ENCODE data around the gene RALGPS1. TPM values are rescaled to one million over a fixed set of nuclear protein-coding genes. Genes with fewer than 3 reads are reported as not detected.
A peak's percentile ranks its signal among the peaks of the same experiment; 100 is the strongest.

The RALGPS1 gene
- polyA plus RNA-seq, 2 donors = 3.8 to 6.4 TPM

DNA sequence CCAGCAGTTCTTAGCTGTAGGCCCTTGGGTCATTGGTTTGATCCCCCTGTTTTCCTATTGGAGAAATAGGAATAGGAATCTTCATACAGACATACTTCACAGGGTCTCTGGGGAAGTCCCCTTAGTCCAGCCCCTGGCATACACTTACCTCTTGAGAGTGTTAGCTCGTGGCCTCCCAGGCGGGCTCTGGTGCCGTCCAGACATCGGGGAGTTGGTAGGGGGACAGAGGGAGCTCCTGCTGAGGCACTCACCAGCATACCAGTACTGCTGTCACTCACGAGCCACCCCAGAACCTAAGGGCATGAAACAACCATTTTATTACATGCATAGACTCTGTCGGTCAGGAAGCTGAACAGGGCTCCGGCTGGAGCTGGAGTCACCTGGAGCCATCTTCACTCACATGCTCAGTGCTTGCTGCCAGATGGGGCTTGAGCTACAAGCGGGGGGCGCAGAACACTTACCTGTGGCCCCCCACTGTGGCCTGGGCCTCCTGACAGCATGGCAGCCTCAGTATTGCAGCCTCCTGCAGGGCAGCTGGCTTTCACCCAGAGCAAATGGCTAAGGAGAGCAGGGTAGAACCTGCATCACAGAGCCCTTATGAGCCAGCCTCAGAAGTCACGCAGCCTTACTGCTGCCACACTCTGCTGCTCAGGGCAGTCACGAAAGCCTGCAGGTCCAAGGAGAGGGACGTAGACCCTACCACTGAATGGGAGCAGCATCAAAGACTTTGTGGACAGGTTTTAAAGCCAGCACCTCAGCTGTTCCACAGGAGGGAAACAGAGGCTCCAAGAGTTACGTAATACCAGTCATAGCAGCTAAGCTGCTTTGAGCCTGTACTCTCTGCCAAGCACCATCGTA, 266.1 kb downstream of the RALGPS1 start:
- Histone ChIP-seq H3K27ac (ENCODE audit: low read depth in 2 of 2, low read length in 1 of 2) (peak overlapping the region; percentile 41 to 77), H3K9me3 (ENCODE audit: control insufficient read depth in 2 of 2, insufficient read depth in 1 of 2, low read depth in 1 of 2, low read length in 1 of 2) (no peaks in the 10 kb centered on the region), H3K36me3 (ENCODE audit: control insufficient read depth in 2 of 2, insufficient read depth in 2 of 2, low read length in 1 of 2) (peaks cover 0 to 2% of the 10 kb centered on the region in 2 donors), H3K4me1 (ENCODE audit: control insufficient read depth in 2 of 2, insufficient read depth in 2 of 2, low read length in 1 of 2) (peaks cover 5 to 19% of the 10 kb centered on the region in 2 donors), H3K4me3 (ENCODE audit: low read depth in 1 of 2, low read length in 2 of 2) (no peak overlapping the region), H3K27me3 (ENCODE audit: control insufficient read depth in 1 of 2, insufficient read depth in 2 of 2, low read length in 2 of 2) (no peaks in the 10 kb centered on the region)
- 90 to 91% methylated on average over 14 of the region's 14 CpGs for WGBS, 2 donors

- H3K27me3 ChIP-seq (ENCODE audit: control insufficient read depth in 1 of 2, insufficient read depth in 2 of 2, low read length in 2 of 2) = no peaks in the 10 kb centered on the region
- H3K4me3 ChIP-seq (ENCODE audit: low read depth in 1 of 2, low read length in 2 of 2) = no peak overlapping the region
- H3K9me3 ChIP-seq (ENCODE audit: control insufficient read depth in 2 of 2, insufficient read depth in 1 of 2, low read depth in 1 of 2, low read length in 1 of 2) = no peaks in the 10 kb centered on the region
- peaks cover 5 to 19% of the 10 kb centered on the region in 2 donors for H3K4me1 ChIP-seq (ENCODE audit: control insufficient read depth in 2 of 2, insufficient read depth in 2 of 2, low read length in 1 of 2)
- H3K36me3 ChIP-seq (ENCODE audit: control insufficient read depth in 2 of 2, insufficient read depth in 2 of 2, low read length in 1 of 2) = peaks cover 0 to 2% of the 10 kb centered on the region in 2 donors
- H3K27ac ChIP-seq (ENCODE audit: low read depth in 2 of 2, low read length in 1 of 2) = peak overlapping the region; percentile 56 to 80
- WGBS, 2 donors = 77 to 91% methylated on average over 3 of the region's 3 CpGs
Observed at GRCh38 chr9:127181315-127181580, 266.7 kb downstream of the RALGPS1 start.

GRCh38 chr9:127181595-127182190, 267.1 kb downstream of the RALGPS1 start:
- Histone ChIP-seq H3K27ac (ENCODE audit: low read depth in 2 of 2, low read length in 1 of 2) (peak overlapping the region; percentile 56 to 80), H3K27me3 (ENCODE audit: control insufficient read depth in 1 of 2, insufficient read depth in 2 of 2, low read length in 2 of 2) (no peaks in the 10 kb centered on the region), H3K4me1 (ENCODE audit: control insufficient read depth in 2 of 2, insufficient read depth in 2 of 2, low read length in 1 of 2) (peaks cover 5 to 21% of the 10 kb centered on the region in 2 donors), H3K4me3 (ENCODE audit: low read depth in 1 of 2, low read length in 2 of 2) (no peak overlapping the region), H3K36me3 (ENCODE audit: control insufficient read depth in 2 of 2, insufficient read depth in 2 of 2, low read length in 1 of 2) (peaks cover 0 to 2% of the 10 kb centered on the region in 2 donors), H3K9me3 (ENCODE audit: control insufficient read depth in 2 of 2, insufficient read depth in 1 of 2, low read depth in 1 of 2, low read length in 1 of 2) (no peaks in the 10 kb centered on the region)
- WGBS, 2 donors = 92 to 95% methylated on average over 6 of the region's 6 CpGs

DNA sequence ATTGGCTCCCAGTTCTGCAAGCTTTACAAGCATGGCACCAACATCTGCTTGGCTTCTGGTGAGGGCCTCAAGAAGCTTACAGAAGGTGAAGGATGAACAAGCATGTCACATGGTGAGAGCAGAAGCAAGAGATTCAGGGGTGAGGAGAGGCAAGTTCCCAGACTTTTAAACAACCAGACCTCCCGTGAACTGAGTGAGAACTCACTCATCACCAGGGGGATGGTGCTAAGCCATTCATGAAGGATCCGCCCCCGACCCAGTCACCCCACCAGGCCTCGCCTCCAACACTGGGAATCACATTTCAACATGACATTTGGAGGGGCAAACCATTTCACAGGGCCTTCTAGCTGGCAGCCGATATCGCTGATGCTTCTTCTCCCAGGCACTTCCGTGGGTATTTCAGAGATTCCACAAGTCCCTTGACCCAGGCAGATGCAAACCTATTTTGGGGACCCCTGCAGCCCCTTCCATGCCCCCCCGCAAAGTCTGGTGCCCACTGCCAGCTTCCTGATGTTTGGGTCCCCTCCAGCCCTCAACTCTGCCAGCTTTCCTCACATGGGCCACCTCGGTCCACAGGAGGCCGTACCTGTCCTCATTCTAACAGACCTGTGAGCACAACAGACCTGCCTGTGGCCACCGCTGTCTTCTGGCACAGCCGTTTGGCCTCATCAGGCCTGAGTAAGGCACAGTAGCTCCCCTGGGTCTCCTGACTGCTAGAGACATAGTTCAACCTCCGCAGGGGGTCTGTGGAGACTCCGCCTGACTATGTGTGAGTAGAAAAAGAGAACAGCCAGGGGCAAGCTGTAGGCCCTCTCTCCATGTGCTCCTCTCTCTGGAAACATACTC, 268.5 kb downstream of the RALGPS1 start:
- Histone ChIP-seq H3K27me3 (ENCODE audit: control insufficient read depth in 1 of 2, insufficient read depth in 2 of 2, low read length in 2 of 2) (no peaks in the 10 kb centered on the region), H3K9me3 (ENCODE audit: control insufficient read depth in 2 of 2, insufficient read depth in 1 of 2, low read depth in 1 of 2, low read length in 1 of 2) (no peaks in the 10 kb centered on the region), H3K36me3 (ENCODE audit: control insufficient read depth in 2 of 2, insufficient read depth in 2 of 2, low read length in 1 of 2) (peaks cover 0 to 2% of the 10 kb centered on the region in 2 donors), H3K27ac (ENCODE audit: low read depth in 2 of 2, low read length in 1 of 2) (no peak overlapping the region), H3K4me3 (ENCODE audit: low read depth in 1 of 2, low read length in 2 of 2) (no peak overlapping the region), H3K4me1 (ENCODE audit: control insufficient read depth in 2 of 2, insufficient read depth in 2 of 2, low read length in 1 of 2) (peaks cover 5 to 23% of the 10 kb centered on the region in 2 donors)
- 93 to 95% methylated on average over 14 of the region's 14 CpGs for WGBS, 2 donors

DNA sequence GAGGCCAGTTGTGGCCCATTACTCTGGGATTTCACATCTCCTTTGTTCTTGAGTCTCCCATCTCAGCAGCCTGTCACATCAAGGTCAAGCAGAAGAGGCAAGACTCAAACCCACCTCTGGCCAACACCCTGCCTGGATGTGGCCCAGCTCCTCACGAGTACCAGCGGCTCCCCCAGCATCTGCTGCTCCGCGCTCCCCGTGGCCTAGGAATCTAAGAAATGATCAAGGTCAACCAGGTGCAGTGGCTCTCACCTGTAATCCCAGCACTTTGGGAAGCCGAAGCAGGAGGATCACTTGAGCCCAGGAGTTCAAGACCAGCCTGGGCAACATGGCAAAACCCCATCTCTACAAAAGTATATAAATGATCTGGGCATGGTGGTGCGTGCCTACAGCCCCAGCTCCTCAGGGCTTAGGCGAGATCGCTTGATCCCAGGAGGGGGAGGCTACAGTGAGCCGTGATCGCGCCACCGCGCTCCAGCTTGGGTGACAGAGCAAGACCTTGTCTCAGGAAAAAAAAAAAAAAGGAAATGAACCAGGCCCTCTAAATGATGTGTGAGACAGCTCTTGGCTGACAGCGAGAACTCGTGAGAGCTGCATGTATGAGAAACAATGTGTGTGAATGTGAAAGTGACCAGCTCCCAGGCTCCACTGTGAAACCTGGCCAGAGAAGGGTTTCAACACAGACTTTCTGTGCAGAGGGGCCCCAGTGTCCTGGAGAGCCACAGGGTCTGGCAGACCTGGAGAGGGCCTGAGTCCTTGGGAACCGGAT, 269.4 kb downstream of the RALGPS1 start:
- Histone ChIP-seq H3K4me3 (ENCODE audit: low read depth in 1 of 2, low read length in 2 of 2) (no peak overlapping the region), H3K36me3 (ENCODE audit: control insufficient read depth in 2 of 2, insufficient read depth in 2 of 2, low read length in 1 of 2) (peaks cover 0 to 2% of the 10 kb centered on the region in 2 donors), H3K27me3 (ENCODE audit: control insufficient read depth in 1 of 2, insufficient read depth in 2 of 2, low read length in 2 of 2) (no peaks in the 10 kb centered on the region), H3K27ac (ENCODE audit: low read depth in 2 of 2, low read length in 1 of 2) (peak overlapping the region; percentile 19 to 62), H3K4me1 (ENCODE audit: control insufficient read depth in 2 of 2, insufficient read depth in 2 of 2, low read length in 1 of 2) (peaks cover 5 to 28% of the 10 kb centered on the region in 2 donors), H3K9me3 (ENCODE audit: control insufficient read depth in 2 of 2, insufficient read depth in 1 of 2, low read depth in 1 of 2, low read length in 1 of 2) (no peaks in the 10 kb centered on the region)
- 84 to 87% methylated on average over 17 of the region's 17 CpGs for WGBS, 2 donors

DNA sequence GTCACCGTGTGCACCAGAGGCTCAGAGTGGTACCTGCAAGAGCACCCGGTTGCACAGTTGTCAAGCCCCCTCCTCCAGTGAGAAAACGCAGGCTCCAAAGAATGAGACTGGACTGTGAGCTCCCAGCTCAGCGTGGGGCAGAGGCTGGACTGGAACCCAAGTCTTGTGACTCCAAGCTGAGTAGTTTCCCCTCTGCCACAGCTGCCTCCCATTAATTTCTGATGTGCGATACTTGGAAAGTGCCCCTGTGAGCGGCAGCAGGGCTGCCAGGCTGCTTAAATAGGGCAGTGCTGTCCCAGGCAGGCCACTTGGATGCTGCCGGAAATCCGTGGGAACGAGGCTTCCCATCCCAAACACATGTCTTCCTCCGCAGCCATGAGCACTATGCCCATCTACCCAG, 270.1 kb downstream of the RALGPS1 start:
- Histone ChIP-seq H3K27me3 (ENCODE audit: control insufficient read depth in 1 of 2, insufficient read depth in 2 of 2, low read length in 2 of 2) (no peaks in the 10 kb centered on the region), H3K27ac (ENCODE audit: low read depth in 2 of 2, low read length in 1 of 2) (peak overlapping the region; percentile 19 to 62), H3K4me1 (ENCODE audit: control insufficient read depth in 2 of 2, insufficient read depth in 2 of 2, low read length in 1 of 2) (peaks cover 5 to 28% of the 10 kb centered on the region in 2 donors), H3K9me3 (ENCODE audit: control insufficient read depth in 2 of 2, insufficient read depth in 1 of 2, low read depth in 1 of 2, low read length in 1 of 2) (no peaks in the 10 kb centered on the region), H3K36me3 (ENCODE audit: control insufficient read depth in 2 of 2, insufficient read depth in 2 of 2, low read length in 1 of 2) (peaks cover 0 to 2% of the 10 kb centered on the region in 2 donors), H3K4me3 (ENCODE audit: low read depth in 1 of 2, low read length in 2 of 2) (no peak overlapping the region)
- WGBS, 2 donors = 84 to 88% methylated on average over 10 of the region's 10 CpGs

DNA sequence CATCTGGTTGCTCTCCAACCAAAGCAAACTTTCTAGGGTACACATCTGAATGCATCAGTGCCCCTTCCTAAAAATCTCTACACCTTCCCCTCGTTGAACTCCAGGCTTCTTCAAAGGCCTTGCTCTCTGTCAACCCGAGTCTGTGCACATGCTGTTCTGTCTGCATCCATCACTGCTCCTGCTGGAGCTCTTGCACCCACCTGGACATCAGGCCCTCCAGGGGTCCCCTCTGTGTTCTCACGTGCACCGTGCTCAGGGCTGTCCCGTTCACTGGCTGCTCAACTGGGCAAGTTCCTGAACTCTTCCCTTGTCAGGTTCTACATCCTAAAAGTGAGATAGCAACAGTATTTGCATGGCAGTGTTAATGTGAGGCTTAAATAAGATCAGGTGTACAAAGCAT, 270.6 kb downstream of the RALGPS1 start:
- WGBS, 2 donors = 87 to 89% methylated on average over 5 of the region's 5 CpGs
- no peak overlapping the region for H3K4me3 ChIP-seq (ENCODE audit: low read depth in 1 of 2, low read length in 2 of 2)
- H3K4me1 ChIP-seq (ENCODE audit: control insufficient read depth in 2 of 2, insufficient read depth in 2 of 2, low read length in 1 of 2) = peaks cover 5 to 28% of the 10 kb centered on the region in 2 donors
- peak overlapping the region in 1 of 2 donors; percentile 62 for H3K27ac ChIP-seq (ENCODE audit: low read depth in 2 of 2, low read length in 1 of 2)
- H3K27me3 ChIP-seq (ENCODE audit: control insufficient read depth in 1 of 2, insufficient read depth in 2 of 2, low read length in 2 of 2) = no peaks in the 10 kb centered on the region
- no peaks in the 10 kb centered on the region for H3K9me3 ChIP-seq (ENCODE audit: control insufficient read depth in 2 of 2, insufficient read depth in 1 of 2, low read depth in 1 of 2, low read length in 1 of 2)
- H3K36me3 ChIP-seq (ENCODE audit: control insufficient read depth in 2 of 2, insufficient read depth in 2 of 2, low read length in 1 of 2) = peaks cover 0 to 2% of the 10 kb centered on the region in 2 donors

- no peaks in the 10 kb centered on the region for H3K9me3 ChIP-seq (ENCODE audit: control insufficient read depth in 2 of 2, insufficient read depth in 1 of 2, low read depth in 1 of 2, low read length in 1 of 2)
- no peak overlapping the region for H3K4me3 ChIP-seq (ENCODE audit: low read depth in 1 of 2, low read length in 2 of 2)
- H3K27ac ChIP-seq (ENCODE audit: low read depth in 2 of 2, low read length in 1 of 2) = peak overlapping the region; percentile 85 to 96
- peaks cover 0 to 20% of the 10 kb centered on the region in 2 donors for H3K4me1 ChIP-seq (ENCODE audit: control insufficient read depth in 2 of 2, insufficient read depth in 2 of 2, low read length in 1 of 2)
- 52 to 56% methylated on average over 11 of the region's 11 CpGs for WGBS, 2 donors
- peaks cover 0 to 2% of the 10 kb centered on the region in 2 donors for H3K36me3 ChIP-seq (ENCODE audit: control insufficient read depth in 2 of 2, insufficient read depth in 2 of 2, low read length in 1 of 2)
- H3K27me3 ChIP-seq (ENCODE audit: control insufficient read depth in 1 of 2, insufficient read depth in 2 of 2, low read length in 2 of 2) = no peaks in the 10 kb centered on the region
Observed at GRCh38 chr9:127185931-127186781, 271.6 kb downstream of the RALGPS1 start.
